Stimulated activated CD4-positive, alpha-beta T cell treated with anti-CD3 and anti-CD28 coated beads, TNF-alpha, amount 100 ng/mL, for 48 hours (primary cell): Measurements from ENCODE around the gene CHPF2.
A peak's percentile ranks its signal among the peaks of the same experiment; 100 is the strongest.

Experiments
- DNase-seq, 3 donors: peaks; one replicate each; pipeline ENCODE4 v3.0.0-alpha.2; 2020; ENCODE audit warnings: low read depth in 3 of 3

The CHPF2 gene

DNA sequence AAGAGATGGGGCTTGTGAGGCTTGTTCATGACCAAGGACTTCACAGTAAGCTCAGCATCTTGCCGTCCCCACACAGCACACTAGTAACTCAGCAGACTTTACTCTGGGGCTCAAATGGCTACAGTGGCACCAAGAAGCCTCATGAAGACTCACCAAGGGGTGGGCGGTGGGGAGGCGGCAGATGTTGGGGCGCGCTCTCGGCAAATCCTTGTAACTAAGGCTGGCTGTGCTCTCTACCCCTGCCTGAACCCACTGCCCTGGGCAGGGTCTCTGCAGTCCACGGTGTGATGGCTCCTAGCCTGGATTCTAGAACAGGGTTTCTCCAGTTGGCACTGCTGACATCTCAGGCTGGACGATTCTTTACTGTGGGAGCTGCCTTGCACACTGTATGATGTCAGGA, 28.6 kb downstream of the CHPF2 start:
- no peak for DNase-seq

- DNase-seq: no peak
These were observed 29.2 kb downstream of the CHPF2 start for GRCh38 chr7:151261529-151261928.

DNA sequence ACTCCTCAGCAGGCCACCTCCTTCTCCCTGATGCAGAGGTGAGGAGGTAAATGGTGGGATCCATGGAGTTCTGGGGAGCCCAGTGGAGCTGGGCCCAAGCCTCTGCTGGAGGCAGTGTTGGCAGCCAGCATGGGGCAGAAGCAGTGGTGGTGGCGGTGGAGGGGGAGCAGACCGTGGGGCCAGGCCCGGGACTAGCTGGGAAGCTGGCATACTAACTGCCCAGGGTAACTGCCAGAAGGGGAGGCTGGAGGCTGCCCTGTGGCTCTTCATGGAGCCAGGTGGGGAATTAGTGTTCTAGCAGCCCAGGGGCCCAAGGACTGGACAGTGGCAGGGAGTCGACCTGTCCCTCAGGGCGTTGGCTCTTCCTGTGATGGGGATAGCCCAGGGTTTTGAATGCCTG, 32.3 kb downstream of the CHPF2 start:
- DNase-seq: no peak

GRCh38 chr7:151265351-151265931, 33.2 kb downstream of the CHPF2 start:
- no peak for DNase-seq

DNA sequence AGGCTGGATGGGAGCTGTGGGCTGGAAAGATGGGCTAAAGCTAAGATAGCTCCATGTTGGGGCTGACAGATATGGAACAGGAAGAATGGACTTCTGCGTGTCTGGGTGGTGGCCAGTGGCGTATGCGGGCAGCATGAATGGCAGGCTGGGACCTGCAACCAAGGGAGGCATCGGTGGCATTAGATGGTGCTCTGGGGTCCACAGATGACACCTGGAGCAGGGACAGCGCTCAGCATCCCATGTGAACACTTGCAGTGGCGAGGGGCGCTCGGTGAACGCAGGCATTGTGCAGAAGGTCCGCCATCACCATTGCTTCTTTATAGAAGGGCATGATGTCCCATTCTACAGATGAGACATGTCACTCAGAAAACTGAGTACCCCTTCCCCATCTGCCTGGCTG, 37.2 kb downstream of the CHPF2 start:
- DNase-seq: no peak

- DNase-seq: no peak
These were observed 39.5 kb downstream of the CHPF2 start for GRCh38 chr7:151271699-151272355.

DNA sequence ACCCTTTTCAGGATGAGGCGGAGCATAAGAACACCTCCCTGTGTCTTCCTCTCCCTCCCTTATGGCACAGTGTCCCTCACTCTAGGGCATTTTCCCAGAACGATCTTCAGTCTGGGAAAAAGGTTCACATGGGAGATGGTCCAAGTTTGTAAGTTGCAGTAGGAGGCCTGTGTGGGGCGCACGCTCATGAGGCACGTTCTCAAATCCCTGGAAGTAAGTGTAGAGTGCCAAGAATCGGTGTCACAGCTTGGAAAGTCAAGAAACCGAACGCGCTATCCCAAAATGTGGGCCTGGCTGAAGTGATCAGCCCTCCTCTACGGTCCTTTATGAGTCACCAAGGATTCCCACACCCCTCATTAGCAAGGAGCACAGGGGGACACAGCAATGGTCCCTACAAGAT, 40.1 kb downstream of the CHPF2 start:
- no peak for DNase-seq

- DNase-seq: no peak
These were observed 40.6 kb downstream of the CHPF2 start for GRCh38 chr7:151272877-151273276.

- DNase-seq: no peak
These were observed 41.5 kb downstream of the CHPF2 start for GRCh38 chr7:151273651-151274390.

DNA sequence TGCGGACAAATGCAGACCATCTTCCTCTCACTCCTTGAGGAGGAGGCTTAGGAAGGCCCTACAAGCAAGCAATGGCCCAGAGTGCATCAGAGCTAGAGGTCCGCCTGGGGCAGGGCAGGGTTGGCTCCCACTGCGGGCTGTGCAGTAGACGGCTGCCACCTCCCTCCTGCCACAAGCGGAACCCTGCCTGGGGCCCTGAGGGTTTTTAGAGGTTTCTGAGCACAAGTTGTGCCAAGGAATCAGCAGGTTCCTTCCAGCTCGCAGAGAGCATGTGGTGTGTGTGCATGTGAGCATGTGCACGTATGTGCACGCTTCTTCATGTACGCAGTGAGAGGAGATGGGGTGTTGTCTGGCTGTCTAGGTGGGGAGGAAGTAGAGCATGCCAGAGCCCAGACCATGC, 42.1 kb downstream of the CHPF2 start:
- DNase-seq: no peak

- no peak for DNase-seq
These were observed 42.9 kb downstream of the CHPF2 start for GRCh38 chr7:151274936-151275812.

DNA sequence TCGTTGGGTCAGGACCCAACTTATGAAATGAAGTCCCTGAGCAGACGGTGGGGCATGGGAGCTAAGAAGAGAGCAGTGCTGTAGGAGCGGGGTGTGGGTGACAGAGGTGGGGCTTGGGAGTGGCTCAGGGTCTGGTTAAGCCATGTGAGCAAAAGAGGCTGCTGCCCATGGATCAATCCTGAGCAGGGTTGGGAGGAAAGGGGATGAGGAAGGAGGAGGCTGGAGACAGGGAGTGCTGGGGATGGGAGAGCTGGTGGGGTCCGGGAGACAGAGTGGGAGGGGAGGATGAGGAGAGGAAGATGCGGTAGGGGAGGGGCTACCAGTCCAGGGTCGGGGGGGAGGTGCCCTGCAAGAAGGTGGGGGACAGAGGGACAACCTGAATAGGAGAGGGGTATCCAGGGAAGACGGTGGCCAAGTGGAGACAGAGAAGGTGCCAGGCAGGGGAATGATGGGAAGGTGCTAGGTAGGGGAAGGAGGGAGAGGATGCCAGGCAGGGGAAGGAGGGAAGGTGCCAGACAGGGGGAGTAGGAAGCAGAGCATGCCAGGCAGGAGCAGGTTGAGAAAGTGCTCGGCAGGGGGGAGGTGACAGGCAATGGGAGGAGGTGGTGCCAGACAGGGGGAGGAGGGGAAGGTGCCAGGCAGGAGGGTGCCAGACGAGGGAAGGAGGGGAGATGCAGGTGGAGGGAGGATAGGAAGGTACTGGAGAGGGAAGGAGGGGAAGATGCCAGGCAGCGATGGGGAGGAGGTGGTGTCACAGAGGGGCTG, 43.7 kb downstream of the CHPF2 start:
- DNase-seq: no peak

GRCh38 chr7:151276666-151277590, 44.6 kb downstream of the CHPF2 start:
- DNase-seq: peak; percentile 26 to 58 (median 31)

DNA sequence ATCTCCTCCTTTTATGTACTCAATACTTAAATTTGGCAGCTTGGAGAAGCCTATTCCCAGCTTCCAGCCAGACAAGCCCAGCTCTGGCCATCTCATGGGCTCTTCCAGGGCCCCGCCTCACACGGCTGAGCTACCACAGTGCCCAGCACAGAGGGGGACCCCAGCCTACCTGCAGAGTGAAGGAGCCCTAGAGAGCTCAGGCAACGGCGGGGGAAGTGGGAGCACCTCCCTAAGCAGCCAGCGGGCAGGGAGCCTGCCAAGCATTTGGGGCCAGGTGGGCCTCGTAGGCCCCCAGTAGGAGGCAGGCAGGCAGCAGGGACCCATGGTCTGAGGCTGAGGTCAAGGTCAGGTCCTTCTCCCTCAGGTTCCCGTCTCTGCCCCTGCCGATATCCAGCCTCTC, 45.3 kb downstream of the CHPF2 start:
- no peak for DNase-seq

DNA sequence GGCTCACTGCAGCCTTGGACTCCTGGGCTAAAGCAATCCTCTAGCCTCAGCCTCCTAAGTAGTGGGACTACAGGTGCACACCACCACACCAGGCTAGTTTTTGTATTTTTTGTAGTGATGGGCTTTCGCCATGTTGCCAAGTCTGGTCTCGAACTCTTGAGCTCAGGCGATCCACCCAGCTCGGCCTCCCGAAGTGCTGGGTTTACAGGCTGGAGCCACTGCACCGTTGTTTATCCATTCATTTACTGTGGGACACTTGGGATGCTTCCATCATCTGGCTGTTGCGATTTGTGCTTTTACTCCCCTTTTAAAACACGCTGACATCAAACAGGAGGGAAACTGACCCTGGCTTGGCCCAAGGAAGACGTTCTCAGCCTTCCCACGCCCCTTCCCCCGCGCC, 46.7 kb downstream of the CHPF2 start:
- no peak for DNase-seq

DNA sequence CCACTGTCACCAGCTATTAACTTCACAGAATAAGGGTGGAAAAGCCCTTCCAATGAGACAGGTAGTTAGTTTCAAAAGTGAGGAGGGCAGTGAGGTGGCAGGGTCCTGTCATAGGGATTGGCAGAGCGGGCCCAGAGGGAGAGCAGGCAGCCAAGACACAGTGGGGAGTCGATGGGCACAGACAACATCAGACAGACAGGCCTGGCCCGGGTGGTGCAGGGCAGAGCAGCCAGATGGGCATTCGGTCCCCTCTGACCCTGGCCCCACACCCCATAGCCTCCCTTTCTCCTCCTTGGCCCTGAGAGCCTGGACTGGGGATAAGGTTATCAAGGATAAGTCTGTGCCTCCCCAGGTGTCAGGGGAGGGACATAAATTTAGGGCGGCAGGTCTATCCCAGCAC, 47.6 kb downstream of the CHPF2 start:
- DNase-seq: no peak

GRCh38 chr7:151280388-151281019, 48.2 kb downstream of the CHPF2 start:
- no peak for DNase-seq

- no peak for DNase-seq
These were observed 49.4 kb downstream of the CHPF2 start for GRCh38 chr7:151281686-151282085.

- DNase-seq: no peak
These were observed 49.8 kb downstream of the CHPF2 start for GRCh38 chr7:151282111-151282510.

- no peak for DNase-seq
These were observed 51.0 kb downstream of the CHPF2 start for GRCh38 chr7:151283302-151283701.
